Dendritic cell treated with granulocyte-macrophage colony-stimulating factor and Interleukin-4, amounts not matched to agents 40 ng/mL and 50 ng/mL, for 4 days (primary cell): ENCODE results near the gene CHPF2.

Experiments used
- H3K27ac Mint-ChIP-seq: one replicate; pipeline ENCODE4 v1.8.0; 2022; ENCODE audit warnings: mild to moderate bottlenecking, mixed read lengths
- H3K27me3 Mint-ChIP-seq: one replicate; pipeline ENCODE4 v1.8.0; 2022; ENCODE audit warnings: mild to moderate bottlenecking, mixed read lengths
- H3K36me3 Mint-ChIP-seq: one replicate; pipeline ENCODE4 v1.8.0; 2022; ENCODE audit warnings: low read depth, mixed read lengths
- H3K4me1 Mint-ChIP-seq: one replicate; pipeline ENCODE4 v1.8.0; 2022; ENCODE audit warnings: low read depth, mixed read lengths
- H3K4me3 Mint-ChIP-seq: one replicate; pipeline ENCODE4 v1.8.0; 2022; ENCODE audit warnings: mild to moderate bottlenecking, moderate library complexity, mixed read lengths
- H3K9me3 Mint-ChIP-seq: one replicate; pipeline ENCODE4 v1.8.0; 2022; ENCODE audit warnings: mixed read lengths
- intact Hi-C: fragments of 100-400 bp; cut with micrococcal nuclease; formaldehyde crosslinking; loops from one replicate; pipeline ENCODE4 v1.15.0; 2022

Gene CHPF2

DNA sequence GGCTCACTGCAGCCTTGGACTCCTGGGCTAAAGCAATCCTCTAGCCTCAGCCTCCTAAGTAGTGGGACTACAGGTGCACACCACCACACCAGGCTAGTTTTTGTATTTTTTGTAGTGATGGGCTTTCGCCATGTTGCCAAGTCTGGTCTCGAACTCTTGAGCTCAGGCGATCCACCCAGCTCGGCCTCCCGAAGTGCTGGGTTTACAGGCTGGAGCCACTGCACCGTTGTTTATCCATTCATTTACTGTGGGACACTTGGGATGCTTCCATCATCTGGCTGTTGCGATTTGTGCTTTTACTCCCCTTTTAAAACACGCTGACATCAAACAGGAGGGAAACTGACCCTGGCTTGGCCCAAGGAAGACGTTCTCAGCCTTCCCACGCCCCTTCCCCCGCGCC is 46.7 kb downstream of the CHPF2 start:
- Mint-ChIP-seq H3K27ac (no peak overlapping the region), H3K36me3 (no peaks in the 10 kb centered on the region), H3K9me3 (no peaks in the 10 kb centered on the region), H3K4me1 (peaks cover 34% of the 10 kb centered on the region), H3K4me3 (no peak overlapping the region), H3K27me3 (peaks cover 44% of the 10 kb centered on the region)
- intact Hi-C loops, result no loop called here

DNA sequence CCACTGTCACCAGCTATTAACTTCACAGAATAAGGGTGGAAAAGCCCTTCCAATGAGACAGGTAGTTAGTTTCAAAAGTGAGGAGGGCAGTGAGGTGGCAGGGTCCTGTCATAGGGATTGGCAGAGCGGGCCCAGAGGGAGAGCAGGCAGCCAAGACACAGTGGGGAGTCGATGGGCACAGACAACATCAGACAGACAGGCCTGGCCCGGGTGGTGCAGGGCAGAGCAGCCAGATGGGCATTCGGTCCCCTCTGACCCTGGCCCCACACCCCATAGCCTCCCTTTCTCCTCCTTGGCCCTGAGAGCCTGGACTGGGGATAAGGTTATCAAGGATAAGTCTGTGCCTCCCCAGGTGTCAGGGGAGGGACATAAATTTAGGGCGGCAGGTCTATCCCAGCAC is 47.6 kb downstream of the CHPF2 start:
- intact Hi-C loops, result no loop called here
- Mint-ChIP-seq H3K9me3 (no peaks in the 10 kb centered on the region), H3K36me3 (no peaks in the 10 kb centered on the region), H3K27me3 (peaks cover 49% of the 10 kb centered on the region), H3K27ac (no peak overlapping the region), H3K4me1 (peaks cover 25% of the 10 kb centered on the region), H3K4me3 (no peak overlapping the region)

DNA sequence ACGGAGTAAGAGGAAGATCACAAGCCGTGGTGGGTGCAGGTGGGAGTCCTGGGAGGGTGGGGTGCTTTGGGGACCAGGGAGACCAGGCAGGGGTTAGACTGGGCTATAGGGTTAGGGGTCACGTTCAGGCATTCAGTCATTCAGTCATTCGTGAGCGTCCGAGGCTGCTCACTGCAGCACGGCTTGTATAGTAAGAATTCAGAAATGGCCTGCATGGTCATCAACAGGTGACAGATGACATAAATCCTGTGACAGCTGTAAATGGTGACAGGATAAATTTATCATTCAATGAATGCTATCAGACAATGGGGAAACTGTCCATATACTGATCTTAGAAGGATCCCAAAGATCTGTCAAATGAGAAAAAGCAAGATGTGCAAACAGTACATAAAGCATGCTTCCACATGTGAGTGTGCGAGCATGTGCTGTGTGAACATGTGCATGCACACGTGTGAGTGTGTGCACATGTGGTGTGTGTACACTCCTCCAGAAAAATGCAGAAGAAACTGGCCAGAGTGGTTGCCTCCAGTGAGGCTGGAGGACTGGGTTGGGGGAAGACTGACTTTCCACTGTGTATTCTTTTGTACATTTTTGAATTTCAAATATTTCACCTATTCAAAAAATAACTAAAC is 48.2 kb downstream of the CHPF2 start:
- Mint-ChIP-seq H3K4me3 (no peak overlapping the region), H3K36me3 (no peaks in the 10 kb centered on the region), H3K27ac (no peak overlapping the region), H3K4me1 (peaks cover 19% of the 10 kb centered on the region), H3K27me3 (peaks cover 52% of the 10 kb centered on the region), H3K9me3 (no peaks in the 10 kb centered on the region)
- intact Hi-C loops, result no loop called here

DNA sequence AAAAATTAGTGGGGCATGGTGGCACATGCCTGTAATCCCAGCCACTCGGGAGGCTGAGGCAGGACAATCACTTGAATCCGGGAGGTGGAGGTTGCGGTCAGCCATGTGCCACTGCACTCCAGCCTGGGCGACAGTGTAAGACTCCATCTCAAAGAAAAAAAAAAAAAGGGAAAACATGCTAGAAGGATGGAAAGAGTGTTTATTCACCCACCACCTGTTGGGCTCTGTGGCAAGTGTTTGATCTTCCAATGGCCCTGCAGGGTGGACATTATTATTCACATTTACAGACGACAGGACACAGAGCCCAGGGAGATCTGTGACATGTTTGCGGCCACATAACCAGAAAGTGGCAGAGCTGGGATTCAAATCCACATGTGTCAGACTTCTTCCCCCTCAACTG is 49.4 kb downstream of the CHPF2 start:
- peaks cover 8% of the 10 kb centered on the region for H3K4me1 Mint-ChIP-seq
- no peak overlapping the region for H3K4me3 Mint-ChIP-seq
- no peaks in the 10 kb centered on the region for H3K36me3 Mint-ChIP-seq
- no peak overlapping the region for H3K27ac Mint-ChIP-seq
- H3K9me3 Mint-ChIP-seq, result no peaks in the 10 kb centered on the region
- intact Hi-C loops, result no loop called here
- H3K27me3 Mint-ChIP-seq, result peaks cover 46% of the 10 kb centered on the region

GRCh38 chr7:151282111-151282510 is 49.8 kb downstream of the CHPF2 start:
- intact Hi-C loops, result no loop called here
- H3K36me3 Mint-ChIP-seq, result no peaks in the 10 kb centered on the region
- no peak overlapping the region for H3K4me3 Mint-ChIP-seq
- peaks cover 6% of the 10 kb centered on the region for H3K4me1 Mint-ChIP-seq
- H3K9me3 Mint-ChIP-seq, result no peaks in the 10 kb centered on the region
- no peak overlapping the region for H3K27ac Mint-ChIP-seq
- H3K27me3 Mint-ChIP-seq, result peaks cover 46% of the 10 kb centered on the region

DNA sequence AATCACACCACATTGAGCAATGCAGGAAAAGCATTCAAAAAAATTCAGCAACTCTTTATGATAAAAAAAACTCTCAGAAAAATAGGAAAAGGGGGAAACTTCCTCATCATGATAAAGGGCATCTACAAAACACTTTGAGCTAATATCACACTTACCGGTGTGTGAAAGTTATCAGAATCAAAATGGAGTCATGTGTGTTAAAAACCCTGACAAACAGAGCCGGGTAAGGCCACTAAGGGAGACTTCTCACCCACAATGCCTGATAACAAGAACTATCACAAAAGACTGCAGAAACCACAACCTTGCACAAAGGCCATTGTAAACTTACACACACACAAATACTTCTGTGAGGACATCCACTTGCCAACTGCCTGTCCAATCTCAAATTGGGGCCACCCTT is 51.0 kb downstream of the CHPF2 start:
- no peaks in the 10 kb centered on the region for H3K9me3 Mint-ChIP-seq

GRCh38 chr7:151286148-151286547 is 53.9 kb downstream of the CHPF2 start:
- Mint-ChIP-seq H3K4me1 (no peaks in the 10 kb centered on the region), H3K4me3 (no peak overlapping the region), H3K27me3 (peaks cover 33% of the 10 kb centered on the region), H3K36me3 (no peaks in the 10 kb centered on the region), H3K9me3 (no peaks in the 10 kb centered on the region), H3K27ac (no peak overlapping the region)
- intact Hi-C loops, result no loop called here

More for the DNA sequence above, 51.0 kb downstream of the CHPF2 start:
- Mint-ChIP-seq H3K4me1 (no peaks in the 10 kb centered on the region), H3K27me3 (peaks cover 39% of the 10 kb centered on the region), H3K4me3 (no peak overlapping the region), H3K27ac (no peak overlapping the region), H3K36me3 (no peaks in the 10 kb centered on the region)
- intact Hi-C loops, result no loop called here
